ENCODE measurements around the gene QTRT2.

QTRT2 gene

GRCh38 chr3:114068336-114068735, 11.8 kb downstream of the QTRT2 start:
- H3K4me3 ChIP-seq (ENCODE audit: low read depth, low read length), result no peak overlapping the region
- DNase-seq (ENCODE audit: low read depth, low spot score), result no peak
- TF ChIP-seq CTCF (IDR thresholded peaks at IDR 0.05; ENCODE audit: low read depth, low read length), result no peak
- in situ Hi-C loops (cut with HindIII; ENCODE audit: low sequenced_read_pairs), result no loop called here

GRCh38 chr3:114071786-114072185, 15.2 kb downstream of the QTRT2 start:
- no peak overlapping the region for H3K4me3 ChIP-seq (ENCODE audit: low read depth, low read length)
- in situ Hi-C loops (cut with HindIII; ENCODE audit: low sequenced_read_pairs), result no loop called here
- no peak for TF ChIP-seq CTCF (IDR thresholded peaks at IDR 0.05; ENCODE audit: low read depth, low read length)
- DNase-seq (ENCODE audit: low read depth, low spot score), result peak; percentile 22

GRCh38 chr3:114076711-114077110, 20.2 kb downstream of the QTRT2 start:
- in situ Hi-C loops (cut with HindIII; ENCODE audit: low sequenced_read_pairs), result no loop called here
- TF ChIP-seq CTCF (IDR thresholded peaks at IDR 0.05; ENCODE audit: low read depth, low read length), result no peak
- DNase-seq (ENCODE audit: low read depth, low spot score), result no peak
- H3K4me3 ChIP-seq (ENCODE audit: low read depth, low read length), result no peak overlapping the region

- TF ChIP-seq CTCF (IDR thresholded peaks at IDR 0.05; ENCODE audit: low read depth, low read length), result no peak
- in situ Hi-C loops (cut with HindIII; ENCODE audit: low sequenced_read_pairs), result no loop called here
- no peak for DNase-seq (ENCODE audit: low read depth, low spot score)
- H3K4me3 ChIP-seq (ENCODE audit: low read depth, low read length), result no peak overlapping the region
Observed at GRCh38 chr3:114078126-114078525, 21.6 kb downstream of the QTRT2 start.

GRCh38 chr3:114079761-114080160, 23.2 kb downstream of the QTRT2 start:
- in situ Hi-C loops (cut with HindIII; ENCODE audit: low sequenced_read_pairs), result no loop called here
- no peak for TF ChIP-seq CTCF (IDR thresholded peaks at IDR 0.05; ENCODE audit: low read depth, low read length)
- H3K4me3 ChIP-seq (ENCODE audit: low read depth, low read length), result no peak overlapping the region
- DNase-seq (ENCODE audit: low read depth, low spot score), result no peak

- TF ChIP-seq CTCF (IDR thresholded peaks at IDR 0.05; ENCODE audit: low read depth, low read length), result no peak
- no peak for DNase-seq (ENCODE audit: low read depth, low spot score)
- H3K4me3 ChIP-seq (ENCODE audit: low read depth, low read length), result no peak overlapping the region
- in situ Hi-C loops (cut with HindIII; ENCODE audit: low sequenced_read_pairs), result no loop called here
Observed at GRCh38 chr3:114080201-114080600, 23.7 kb downstream of the QTRT2 start.

GRCh38 chr3:114081037-114081436, 24.5 kb downstream of the QTRT2 start:
- no peak for DNase-seq (ENCODE audit: low read depth, low spot score)
- H3K4me3 ChIP-seq (ENCODE audit: low read depth, low read length), result no peak overlapping the region
- TF ChIP-seq CTCF (IDR thresholded peaks at IDR 0.05; ENCODE audit: low read depth, low read length), result no peak
- in situ Hi-C loops (cut with HindIII; ENCODE audit: low sequenced_read_pairs), result no loop called here

Measured in astrocyte of the spinal cord (primary cell).